ENCODE data around the gene APRT.

DNA sequence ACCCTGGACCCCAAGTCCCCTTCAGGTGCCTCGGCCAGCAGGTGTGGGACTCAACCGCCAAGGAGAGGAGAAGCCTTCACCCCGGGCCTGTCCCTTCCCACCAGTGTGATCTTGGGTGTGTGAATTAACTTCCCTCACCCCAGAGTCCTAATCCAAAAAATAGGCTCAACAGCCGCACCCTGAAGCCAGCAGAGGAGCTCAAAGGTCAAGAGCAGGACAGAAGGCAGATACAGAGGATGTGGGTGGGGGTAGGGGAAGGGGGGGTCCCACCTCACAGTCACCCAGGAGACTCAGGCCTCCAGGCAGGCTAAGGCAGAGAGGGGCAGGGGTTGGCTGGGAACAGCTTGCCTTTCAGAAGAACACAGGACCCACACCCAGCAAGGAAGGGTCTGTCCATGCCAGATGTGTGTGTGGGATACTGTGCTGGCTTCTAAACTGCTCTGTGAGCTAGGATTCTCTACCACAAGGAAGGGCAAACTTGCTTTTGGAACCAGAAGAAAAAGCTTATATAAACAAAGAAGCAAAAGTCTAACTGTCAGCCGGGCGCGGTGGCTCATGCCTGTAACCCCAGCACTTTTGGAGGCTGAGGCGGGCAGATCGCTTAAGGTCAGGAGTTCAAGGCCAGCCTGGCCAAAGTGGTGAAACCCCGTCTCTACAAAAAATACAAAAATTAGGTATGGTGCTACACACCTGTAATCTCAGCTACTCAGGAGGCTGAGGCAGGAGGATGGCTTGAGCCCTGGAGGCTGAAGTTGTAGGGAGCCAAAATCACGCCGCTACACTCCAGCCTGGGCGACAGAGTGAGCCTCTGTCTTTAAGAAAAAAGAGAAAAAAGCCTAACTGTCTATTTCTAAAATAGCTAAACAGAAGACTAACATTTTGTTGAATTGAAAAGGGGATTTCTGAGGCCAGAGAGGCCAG lies 31.3 kb downstream of the APRT start:
- TF ChIP-seq CTCF (IDR thresholded peaks at IDR 0.05; ENCODE audit: insufficient read depth, low read length) (no peak), GABPA (IDR thresholded peaks at IDR 0.05; ENCODE audit: low read depth) (no peak)
